GM23338 (cell line): Measurements from ENCODE around the gene NAALADL2. TPM values are rescaled to one million over a fixed set of nuclear protein-coding genes. Genes with fewer than 3 reads are reported as not detected.

Experiments used
- ATAC-seq: fragments of 200-7000 bp; cut with Tn5 transposase; 3 replicates; pipeline ENCODE4 v1.9.1; 2020
- DNase-seq: peaks from one replicate; pipeline ENCODE4 v3.0.0-alpha.2; 2015; ENCODE audit warnings: low spot score
- H2AFZ ChIP-seq: fragments of 200-600 bp; sonication (generic); 2 replicates; pipeline ENCODE4 v1.8.0; 2016; ENCODE audit warnings: antibody characterized with exemption, mild to moderate bottlenecking, moderate library complexity
- H3F3A ChIP-seq: fragments of 200-600 bp; sonication (generic); replicated peaks from 2 replicates; pipeline ENCODE4 v1.8.0; 2017; ENCODE audit warnings: antibody characterized with exemption, mixed run types, low read depth
- H3K27ac ChIP-seq: fragments of 200-600 bp; sonication (generic); 2 replicates; pipeline ENCODE4 v1.6.1; 2016; ENCODE audit warnings: low read depth
- H3K27me3 ChIP-seq: fragments of 200-600 bp; sonication (generic); 2 replicates; pipeline ENCODE4 v1.8.0; 2016; ENCODE audit warnings: mild to moderate bottlenecking, mixed run types, moderate library complexity; ENCODE audit not compliant: insufficient read depth
- H3K36me3 ChIP-seq: fragments of 200-600 bp; sonication (generic); 2 replicates; pipeline ENCODE4 v1.8.0; 2016; ENCODE audit warnings: mild to moderate bottlenecking; ENCODE audit not compliant: insufficient read depth
- H3K4me1 ChIP-seq: fragments of 200-600 bp; sonication (generic); 2 replicates; pipeline ENCODE4 v1.8.0; 2016; ENCODE audit warnings: mild to moderate bottlenecking, moderate library complexity; ENCODE audit not compliant: insufficient read depth
- H3K4me2 ChIP-seq: fragments of 200-600 bp; sonication (generic); 2 replicates; pipeline ENCODE4 v1.7.1; 2017; ENCODE audit warnings: mixed run types
- H3K4me3 ChIP-seq: fragments of 200-600 bp; sonication (generic); 2 replicates; pipeline ENCODE4 v1.6.1; 2016; ENCODE audit warnings: mixed run types
- H3K79me2 ChIP-seq: fragments of 200-600 bp; sonication (generic); replicated peaks from 2 replicates; pipeline ENCODE4 v1.8.0; 2017; ENCODE audit warnings: mild to moderate bottlenecking; ENCODE audit not compliant: insufficient read depth
- H3K9me2 ChIP-seq: fragments of 200-600 bp; sonication (generic); 2 replicates; pipeline ENCODE4 v1.8.0; 2017; ENCODE audit not compliant: insufficient read depth
- H4K20me1 ChIP-seq: fragments of 200-600 bp; sonication (generic); replicated peaks from 2 replicates; pipeline ENCODE4 v1.8.0; 2017; ENCODE audit warnings: mild to moderate bottlenecking; ENCODE audit not compliant: insufficient read depth
- H3K27ac Mint-ChIP-seq: 2 replicates; pipeline ENCODE4 v1.8.0; 2020; ENCODE audit warnings: inconsistent platforms, mild to moderate bottlenecking, moderate library complexity, mixed read lengths
- H3K27me3 Mint-ChIP-seq: 3 replicates; pipeline ENCODE4 v1.8.0; 2022; ENCODE audit warnings: low read depth, mild to moderate bottlenecking, moderate library complexity, mixed read lengths, inconsistent platforms; ENCODE audit not compliant: insufficient read depth, poor library complexity
- H3K36me3 Mint-ChIP-seq: 3 replicates; pipeline ENCODE4 v1.8.0; 2021; ENCODE audit warnings: low read depth, mild to moderate bottlenecking, inconsistent platforms, moderate library complexity, mixed read lengths
- H3K4me1 Mint-ChIP-seq: 3 replicates; pipeline ENCODE4 v1.8.0; 2020; ENCODE audit warnings: mild to moderate bottlenecking, inconsistent platforms, mixed read lengths
- H3K4me3 Mint-ChIP-seq: 3 replicates; pipeline ENCODE4 v1.8.0; 2021; ENCODE audit warnings: moderate library complexity, mild to moderate bottlenecking, inconsistent platforms, mixed read lengths
- H3K9me3 Mint-ChIP-seq: 3 replicates; pipeline ENCODE4 v1.8.0; 2020; ENCODE audit warnings: moderate library complexity, mild to moderate bottlenecking, inconsistent platforms, mixed read lengths
- EZH2 ChIP-seq: fragments of 200-600 bp; sonication (generic); IDR thresholded peaks from one replicate; pipeline ENCODE4 v1.8.0; 2017; ENCODE audit warnings: antibody characterized with exemption, mild to moderate bottlenecking, low read depth; ENCODE audit not compliant: unreplicated experiment
- EZH2phosphoT487 ChIP-seq: fragments of 200-600 bp; sonication (generic); IDR thresholded peaks from one replicate; pipeline ENCODE4 v1.8.1; 2018; ENCODE audit warnings: antibody characterized with exemption; ENCODE audit not compliant: unreplicated experiment
- JUNB ChIP-seq: IDR thresholded peaks from one replicate; pipeline ENCODE4 v1.6.1; 2016; ENCODE audit warnings: antibody characterized with exemption; ENCODE audit not compliant: unreplicated experiment
- POLR2AphosphoS5 ChIP-seq: IDR thresholded peaks from 2 replicates; pipeline ENCODE4 v1.6.1; 2016; ENCODE audit warnings: antibody characterized with exemption, low read depth
- STAT1 ChIP-seq: IDR thresholded peaks from one replicate; pipeline ENCODE4 v1.6.1; 2016; ENCODE audit warnings: antibody characterized with exemption; ENCODE audit not compliant: unreplicated experiment
- ZNF114 ChIP-seq: fragments of 250-450 bp; sonication (Bioruptor Pico); IDR thresholded peaks from 2 replicates; pipeline ENCODE4 v1.5.0; 2020; ENCODE audit warnings: mild to moderate bottlenecking, moderate library complexity
- ZNF331 ChIP-seq: fragments of 250-450 bp; sonication (Bioruptor Pico); IDR thresholded peaks from 2 replicates; pipeline ENCODE4 v1.5.0; 2020; ENCODE audit warnings: low read depth, mild to moderate bottlenecking, moderate library complexity
- polyA plus RNA-seq: library from polyadenylated mRNA; unstranded; fragments of >200 nt; fragmentation: Nextera tagmentation; extraction: Ambion mirVana; gene quantifications from 2 replicates; pipeline ENCODE4 v1.2.1, GENCODE V29; 2016
- total RNA-seq: library from RNA; depleted of rRNA; stranded (reverse); fragments of >200 nt; shearing (Covaris generic); gene quantifications from 2 replicates; pipeline ENCODE4 v1.2.3, GENCODE V29; 2014
- TF ChIP-seq, protein P1 (sequence below), 2 experiments: fragments of 200-600 bp in 1 of 2; sonication (generic) in 1 of 2; conservative IDR thresholded peaks; 2 replicates each; pipeline versions ENCODE4 v1.5.1 to v1.6.1; 2016 to 2017; ENCODE audit warnings: antibody characterized with exemption in 2 of 2, low read depth in 2 of 2, mild to moderate bottlenecking in 2 of 2, moderate library complexity in 1 of 2
- TF ChIP-seq, protein P2 (sequence below): IDR thresholded peaks from 2 replicates; pipeline ENCODE4 v1.6.1; 2016; ENCODE audit warnings: antibody characterized with exemption
- TF ChIP-seq, protein P3 (sequence below): fragments of 250-450 bp; sonication (Bioruptor Pico); IDR thresholded peaks from 2 replicates; pipeline ENCODE4 v1.5.0; 2020; ENCODE audit warnings: mild to moderate bottlenecking, moderate library complexity

NAALADL2 gene
- total and polyA plus RNA-seq, 2 experiments from 2014 or later, result 1.6 to 2.6 TPM

DNA sequence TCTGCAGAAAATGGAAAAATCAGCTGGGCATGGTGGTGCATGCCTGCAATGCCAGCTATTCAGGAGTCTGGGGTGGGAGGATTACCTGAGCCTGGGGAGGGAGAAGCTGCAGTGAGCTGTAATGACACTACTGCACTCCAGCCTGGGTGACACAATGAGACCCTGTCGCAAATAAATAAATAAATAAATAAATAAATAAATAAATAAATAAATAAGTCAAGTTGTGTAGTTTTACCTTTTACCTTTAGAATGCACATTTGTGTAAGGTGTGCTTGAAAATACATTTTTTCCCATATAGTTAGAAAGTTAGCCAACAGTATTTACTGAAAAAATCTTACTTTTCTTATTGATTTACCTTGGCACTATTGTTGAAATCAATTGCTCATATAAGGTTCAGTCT lies 515.6 kb downstream of the NAALADL2 start (continued):
- TF ChIP-seq ZNF331 (CRISPR knock-in tag) (no peak), ZNF114 (CRISPR knock-in tag) (no peak), EZH2 (no peak), POLR2AphosphoS5 (no peak), STAT1 (no peak)
- TF ChIP-seq, protein P1, sequence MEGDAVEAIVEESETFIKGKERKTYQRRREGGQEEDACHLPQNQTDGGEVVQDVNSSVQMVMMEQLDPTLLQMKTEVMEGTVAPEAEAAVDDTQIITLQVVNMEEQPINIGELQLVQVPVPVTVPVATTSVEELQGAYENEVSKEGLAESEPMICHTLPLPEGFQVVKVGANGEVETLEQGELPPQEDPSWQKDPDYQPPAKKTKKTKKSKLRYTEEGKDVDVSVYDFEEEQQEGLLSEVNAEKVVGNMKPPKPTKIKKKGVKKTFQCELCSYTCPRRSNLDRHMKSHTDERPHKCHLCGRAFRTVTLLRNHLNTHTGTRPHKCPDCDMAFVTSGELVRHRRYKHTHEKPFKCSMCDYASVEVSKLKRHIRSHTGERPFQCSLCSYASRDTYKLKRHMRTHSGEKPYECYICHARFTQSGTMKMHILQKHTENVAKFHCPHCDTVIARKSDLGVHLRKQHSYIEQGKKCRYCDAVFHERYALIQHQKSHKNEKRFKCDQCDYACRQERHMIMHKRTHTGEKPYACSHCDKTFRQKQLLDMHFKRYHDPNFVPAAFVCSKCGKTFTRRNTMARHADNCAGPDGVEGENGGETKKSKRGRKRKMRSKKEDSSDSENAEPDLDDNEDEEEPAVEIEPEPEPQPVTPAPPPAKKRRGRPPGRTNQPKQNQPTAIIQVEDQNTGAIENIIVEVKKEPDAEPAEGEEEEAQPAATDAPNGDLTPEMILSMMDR (conservative IDR thresholded peaks at IDR 0.05; ENCODE audit: low read depth in 2 of 2), result no peak
- TF ChIP-seq, protein P2, sequence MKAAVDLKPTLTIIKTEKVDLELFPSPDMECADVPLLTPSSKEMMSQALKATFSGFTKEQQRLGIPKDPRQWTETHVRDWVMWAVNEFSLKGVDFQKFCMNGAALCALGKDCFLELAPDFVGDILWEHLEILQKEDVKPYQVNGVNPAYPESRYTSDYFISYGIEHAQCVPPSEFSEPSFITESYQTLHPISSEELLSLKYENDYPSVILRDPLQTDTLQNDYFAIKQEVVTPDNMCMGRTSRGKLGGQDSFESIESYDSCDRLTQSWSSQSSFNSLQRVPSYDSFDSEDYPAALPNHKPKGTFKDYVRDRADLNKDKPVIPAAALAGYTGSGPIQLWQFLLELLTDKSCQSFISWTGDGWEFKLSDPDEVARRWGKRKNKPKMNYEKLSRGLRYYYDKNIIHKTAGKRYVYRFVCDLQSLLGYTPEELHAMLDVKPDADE, result no peak

DNA sequence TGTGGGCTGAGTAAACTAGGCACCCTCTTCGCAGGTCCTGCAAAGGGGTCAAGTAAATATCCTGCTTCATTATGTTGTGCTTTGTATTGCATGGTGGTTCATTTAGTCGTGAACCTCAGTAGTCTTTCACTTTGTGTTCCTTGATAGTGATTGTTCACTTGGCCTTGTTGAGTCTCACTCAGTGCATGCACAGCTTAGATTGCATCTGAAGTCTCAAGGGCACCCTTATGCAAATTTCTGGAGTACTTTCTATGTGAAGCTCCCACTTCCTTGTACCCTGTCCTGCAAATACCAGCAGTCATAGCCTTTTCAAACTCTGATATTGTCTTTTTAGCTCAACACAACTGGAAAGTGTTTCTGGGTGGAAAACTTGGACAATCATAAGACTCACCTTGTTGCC lies 519.2 kb downstream of the NAALADL2 start:
- no peak overlapping the region for H3K4me3 ChIP-seq
- Mint-ChIP-seq H3K27me3 (no peaks in the 10 kb centered on the region), H3K27ac (no peak overlapping the region), H3K4me1 (no peaks in the 10 kb centered on the region), H3K4me3 (no peak overlapping the region), H3K36me3 (no peaks in the 10 kb centered on the region; the same call in 2 of the 3 replicates), H3K9me3 (no peaks in the 10 kb centered on the region)
- no peaks in the 10 kb centered on the region for H3K4me1 ChIP-seq
- no peak overlapping the region for H3K4me2 ChIP-seq
- no peak overlapping the region for H3K27ac ChIP-seq
- H3K79me2 ChIP-seq, result no peaks in the 10 kb centered on the region
- no peaks in the 10 kb centered on the region for H4K20me1 ChIP-seq
- peak overlapping the region; percentile 23; the same call in 1 of the 2 replicates for H2AFZ ChIP-seq
- H3K36me3 ChIP-seq, result no peaks in the 10 kb centered on the region
- no peaks in the 10 kb centered on the region for H3K9me2 ChIP-seq
- DNase-seq, result no peak
- no peak for ATAC-seq
- no peaks in the 10 kb centered on the region for H3F3A ChIP-seq
- H3K27me3 ChIP-seq, result no peaks in the 10 kb centered on the region
- no peak for TF ChIP-seq POLR2AphosphoS5
- TF ChIP-seq, protein P1 (conservative IDR thresholded peaks at IDR 0.05; ENCODE audit: low read depth in 2 of 2), result no peak
- no peak for TF ChIP-seq EZH2phosphoT487
- TF ChIP-seq ZNF114 (CRISPR knock-in tag), result no peak
- no peak for TF ChIP-seq STAT1
- no peak for TF ChIP-seq JUNB
- no peak for TF ChIP-seq ZNF331 (CRISPR knock-in tag)
- TF ChIP-seq, protein P2, result no peak
- TF ChIP-seq, protein P3, sequence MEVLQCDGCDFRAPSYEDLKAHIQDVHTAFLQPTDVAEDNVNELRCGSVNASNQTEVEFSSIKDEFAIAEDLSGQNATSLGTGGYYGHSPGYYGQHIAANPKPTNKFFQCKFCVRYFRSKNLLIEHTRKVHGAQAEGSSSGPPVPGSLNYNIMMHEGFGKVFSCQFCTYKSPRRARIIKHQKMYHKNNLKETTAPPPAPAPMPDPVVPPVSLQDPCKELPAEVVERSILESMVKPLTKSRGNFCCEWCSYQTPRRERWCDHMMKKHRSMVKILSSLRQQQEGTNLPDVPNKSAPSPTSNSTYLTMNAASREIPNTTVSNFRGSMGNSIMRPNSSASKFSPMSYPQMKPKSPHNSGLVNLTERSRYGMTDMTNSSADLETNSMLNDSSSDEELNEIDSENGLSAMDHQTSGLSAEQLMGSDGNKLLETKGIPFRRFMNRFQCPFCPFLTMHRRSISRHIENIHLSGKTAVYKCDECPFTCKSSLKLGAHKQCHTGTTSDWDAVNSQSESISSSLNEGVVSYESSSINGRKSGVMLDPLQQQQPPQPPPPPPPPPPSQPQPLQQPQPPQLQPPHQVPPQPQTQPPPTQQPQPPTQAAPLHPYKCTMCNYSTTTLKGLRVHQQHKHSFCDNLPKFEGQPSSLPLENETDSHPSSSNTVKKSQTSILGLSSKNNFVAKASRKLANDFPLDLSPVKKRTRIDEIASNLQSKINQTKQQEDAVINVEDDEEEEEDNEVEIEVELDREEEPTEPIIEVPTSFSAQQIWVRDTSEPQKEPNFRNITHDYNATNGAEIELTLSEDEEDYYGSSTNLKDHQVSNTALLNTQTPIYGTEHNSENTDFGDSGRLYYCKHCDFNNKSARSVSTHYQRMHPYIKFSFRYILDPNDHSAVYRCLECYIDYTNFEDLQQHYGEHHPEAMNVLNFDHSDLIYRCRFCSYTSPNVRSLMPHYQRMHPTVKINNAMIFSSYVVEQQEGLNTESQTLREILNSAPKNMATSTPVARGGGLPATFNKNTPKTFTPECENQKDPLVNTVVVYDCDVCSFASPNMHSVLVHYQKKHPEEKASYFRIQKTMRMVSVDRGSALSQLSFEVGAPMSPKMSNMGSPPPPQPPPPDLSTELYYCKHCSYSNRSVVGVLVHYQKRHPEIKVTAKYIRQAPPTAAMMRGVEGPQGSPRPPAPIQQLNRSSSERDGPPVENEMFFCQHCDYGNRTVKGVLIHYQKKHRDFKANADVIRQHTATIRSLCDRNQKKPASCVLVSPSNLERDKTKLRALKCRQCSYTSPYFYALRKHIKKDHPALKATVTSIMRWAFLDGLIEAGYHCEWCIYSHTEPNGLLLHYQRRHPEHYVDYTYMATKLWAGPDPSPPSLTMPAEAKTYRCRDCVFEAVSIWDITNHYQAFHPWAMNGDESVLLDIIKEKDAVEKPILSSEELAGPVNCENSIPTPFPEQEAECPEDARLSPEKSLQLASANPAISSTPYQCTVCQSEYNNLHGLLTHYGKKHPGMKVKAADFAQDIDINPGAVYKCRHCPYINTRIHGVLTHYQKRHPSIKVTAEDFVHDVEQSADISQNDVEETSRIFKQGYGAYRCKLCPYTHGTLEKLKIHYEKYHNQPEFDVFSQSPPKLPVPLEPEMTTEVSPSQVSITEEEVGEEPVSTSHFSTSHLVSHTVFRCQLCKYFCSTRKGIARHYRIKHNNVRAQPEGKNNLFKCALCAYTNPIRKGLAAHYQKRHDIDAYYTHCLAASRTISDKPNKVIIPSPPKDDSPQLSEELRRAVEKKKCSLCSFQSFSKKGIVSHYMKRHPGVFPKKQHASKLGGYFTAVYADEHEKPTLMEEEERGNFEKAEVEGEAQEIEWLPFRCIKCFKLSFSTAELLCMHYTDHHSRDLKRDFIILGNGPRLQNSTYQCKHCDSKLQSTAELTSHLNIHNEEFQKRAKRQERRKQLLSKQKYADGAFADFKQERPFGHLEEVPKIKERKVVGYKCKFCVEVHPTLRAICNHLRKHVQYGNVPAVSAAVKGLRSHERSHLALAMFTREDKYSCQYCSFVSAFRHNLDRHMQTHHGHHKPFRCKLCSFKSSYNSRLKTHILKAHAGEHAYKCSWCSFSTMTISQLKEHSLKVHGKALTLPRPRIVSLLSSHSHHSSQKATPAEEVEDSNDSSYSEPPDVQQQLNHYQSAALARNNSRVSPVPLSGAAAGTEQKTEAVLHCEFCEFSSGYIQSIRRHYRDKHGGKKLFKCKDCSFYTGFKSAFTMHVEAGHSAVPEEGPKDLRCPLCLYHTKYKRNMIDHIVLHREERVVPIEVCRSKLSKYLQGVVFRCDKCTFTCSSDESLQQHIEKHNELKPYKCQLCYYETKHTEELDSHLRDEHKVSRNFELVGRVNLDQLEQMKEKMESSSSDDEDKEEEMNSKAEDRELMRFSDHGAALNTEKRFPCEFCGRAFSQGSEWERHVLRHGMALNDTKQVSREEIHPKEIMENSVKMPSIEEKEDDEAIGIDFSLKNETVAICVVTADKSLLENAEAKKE (CRISPR knock-in tag), result no peak
